Mucosa of gallbladder (tissue), 1 donor: ENCODE results near the gene SLC23A2. TPM values are rescaled to one million over a fixed set of nuclear protein-coding genes. Genes with fewer than 3 reads are reported as not detected.

Source experiments
- DNase-seq: peaks from one replicate; pipeline ENCODE4 v3.0.0-alpha.2; 2020; ENCODE audit warnings: low spot score
- total RNA-seq: library from RNA; stranded (reverse); gene quantifications from one replicate; pipeline ENCODE4 v1.2.1, GENCODE V29; 2021
- donor health status: DM: no; HTN: no; CAD: no.

SLC23A2 gene
- total RNA-seq, 1 donor from 2014 or later = 15.1 TPM

DNA sequence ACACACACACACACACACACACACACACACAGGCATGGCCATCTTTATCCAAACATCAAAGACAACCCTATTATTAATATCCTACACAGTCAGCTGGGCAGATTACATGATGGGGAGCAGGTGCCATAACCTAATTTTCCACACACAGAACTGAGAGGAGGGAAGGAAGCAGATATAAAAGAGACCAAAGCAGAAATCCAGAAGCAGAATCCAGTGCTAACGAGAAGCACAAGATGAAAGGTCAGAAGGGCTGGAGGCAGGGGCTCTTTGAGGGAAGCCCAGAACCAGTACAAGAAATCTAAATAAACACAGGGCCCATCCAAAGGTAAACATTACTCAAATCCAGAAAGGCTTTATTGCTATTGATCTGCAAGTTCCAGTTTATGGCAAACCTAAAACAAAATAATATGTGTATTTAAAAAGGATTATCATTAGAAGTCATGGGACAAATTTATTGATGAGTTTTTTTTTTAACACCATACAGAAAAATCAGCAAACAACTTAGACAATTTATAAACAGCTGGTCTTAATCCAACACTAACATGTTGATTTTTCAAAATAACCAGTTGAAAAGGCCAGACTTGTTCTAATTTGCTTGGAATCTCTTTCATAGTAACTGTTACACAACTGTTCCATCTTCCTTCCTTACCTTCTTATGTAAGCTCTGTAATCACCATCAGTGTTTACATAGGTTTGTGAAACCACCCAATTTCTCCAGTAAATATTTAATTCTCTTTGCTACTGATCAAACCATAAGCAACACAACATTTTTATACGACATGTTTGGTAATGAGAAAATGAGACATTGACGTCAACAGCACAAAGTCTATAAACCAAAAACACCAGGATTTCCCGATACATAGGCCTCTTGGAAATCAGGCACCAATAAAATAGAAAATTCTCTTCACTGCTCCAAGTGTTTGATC, 34.2 kb downstream of the SLC23A2 start:
- DNase-seq = no peak

DNA sequence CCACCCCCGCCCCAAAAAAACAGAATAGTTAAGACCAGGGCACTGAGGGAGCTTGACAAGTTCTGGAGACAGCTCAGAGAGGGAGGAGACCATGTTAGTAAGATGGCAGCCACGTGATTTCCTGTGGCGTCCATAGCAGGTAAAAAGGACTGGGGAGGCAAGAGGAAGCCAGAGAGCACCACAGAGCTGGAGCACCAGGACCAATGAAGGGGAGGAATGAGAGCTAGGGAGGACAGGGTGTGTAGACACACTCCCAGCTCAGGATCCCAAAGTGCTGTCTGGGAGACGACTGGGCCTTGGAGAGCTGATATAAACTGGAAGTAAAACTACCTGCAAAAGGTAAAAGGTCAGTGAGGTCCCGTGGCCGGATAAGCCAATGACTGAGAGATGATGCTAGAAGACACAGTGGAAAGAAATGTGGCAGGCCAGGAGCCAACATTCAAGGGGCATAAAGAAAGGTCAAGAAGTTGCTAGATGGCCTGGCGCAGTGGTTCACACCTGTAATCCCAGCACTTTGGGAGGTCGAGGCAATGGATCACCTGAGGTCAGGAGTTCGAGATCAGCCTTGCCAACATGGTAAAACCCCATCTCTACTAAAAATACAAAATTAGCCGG, 39.0 kb downstream of the SLC23A2 start:
- no peak for DNase-seq

- DNase-seq = peak; percentile 28
These were observed 39.6 kb downstream of the SLC23A2 start for GRCh38 chr20:4961746-4962145.

DNA sequence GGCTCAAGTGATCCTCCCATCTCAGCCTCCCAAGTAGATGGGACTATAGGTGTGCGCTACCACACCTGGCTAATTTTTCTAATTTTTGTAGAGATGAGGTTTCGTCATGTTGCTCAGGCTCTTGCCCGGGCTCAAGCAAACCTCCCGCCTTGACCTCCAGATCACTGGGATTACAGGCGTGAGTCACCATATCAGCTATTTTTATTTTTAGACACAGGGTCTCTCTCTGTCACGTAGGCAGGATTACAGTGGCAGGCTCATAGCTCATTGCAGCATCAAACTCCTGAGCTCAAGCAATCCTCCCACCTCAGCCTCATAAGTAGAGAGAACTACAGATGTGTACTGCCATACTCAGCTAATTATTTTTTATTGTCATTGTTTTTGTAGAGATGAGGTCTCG, 41.7 kb downstream of the SLC23A2 start:
- no peak for DNase-seq

DNA sequence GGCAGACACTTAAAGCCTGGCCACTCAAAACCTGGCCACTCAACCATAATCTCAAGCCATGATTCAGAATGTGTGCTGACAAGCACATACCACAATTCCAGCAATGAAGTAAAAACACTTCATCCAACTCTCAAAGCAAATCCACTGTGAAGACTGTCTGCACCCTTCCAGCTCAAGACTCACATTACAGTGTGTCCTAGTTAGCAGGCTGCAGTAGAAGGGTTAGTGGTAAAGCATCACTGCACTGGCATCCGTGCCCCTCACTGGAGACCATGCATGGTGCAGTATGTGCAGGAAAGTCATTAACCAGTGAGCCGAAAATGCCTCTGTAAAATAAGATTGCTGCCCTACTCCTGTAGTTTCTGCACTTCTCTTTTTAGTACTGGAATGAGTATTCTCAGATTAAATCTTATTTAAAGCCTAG, 43.4 kb downstream of the SLC23A2 start:
- DNase-seq = no peak

DNA sequence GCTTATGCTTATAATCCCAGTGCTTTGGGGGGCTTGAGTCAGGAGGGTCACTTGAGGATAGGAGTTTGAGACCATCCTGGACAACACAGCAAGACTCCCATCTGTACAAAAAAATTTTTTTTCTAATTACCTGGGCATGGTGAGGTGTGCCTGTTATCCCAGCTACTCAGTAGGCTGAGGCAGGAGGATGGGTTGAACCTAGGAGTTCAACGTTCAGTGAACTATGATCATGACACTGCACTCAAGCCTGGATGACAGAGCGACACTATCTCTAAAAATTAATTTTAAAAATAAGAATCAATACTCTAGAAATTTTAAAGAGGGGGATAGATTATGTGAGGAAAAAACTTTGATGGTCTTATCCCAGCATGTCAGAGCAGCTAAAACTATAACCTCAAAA, 44.1 kb downstream of the SLC23A2 start:
- no peak for DNase-seq

DNA sequence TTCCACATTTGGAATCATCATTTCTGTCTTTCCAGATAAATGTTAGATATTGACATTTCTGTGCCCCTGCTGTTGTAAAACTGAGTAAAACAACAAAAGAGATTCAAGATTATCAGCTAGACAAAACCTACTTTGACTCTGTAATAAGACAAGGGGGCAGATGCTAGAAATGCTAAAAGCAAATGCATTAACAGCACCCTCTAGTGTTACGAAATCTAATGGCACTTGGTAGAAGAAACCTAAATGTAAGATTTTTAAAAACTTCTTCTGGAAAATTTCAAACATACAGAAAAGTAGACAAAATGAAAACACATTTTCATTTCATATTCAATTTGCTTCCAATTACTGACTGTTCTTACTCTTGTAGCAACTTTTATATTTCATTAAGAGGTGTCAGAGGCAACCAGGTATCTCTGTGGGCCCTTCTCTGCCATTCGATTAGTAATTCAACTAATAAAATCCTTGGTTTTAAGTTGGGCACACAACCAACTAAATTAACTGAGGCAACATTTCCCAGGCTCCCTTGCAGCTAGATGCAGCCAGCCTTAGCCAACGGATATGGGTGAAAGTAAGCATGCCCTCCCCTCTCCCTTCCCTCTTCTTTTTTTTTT, 45.0 kb downstream of the SLC23A2 start:
- DNase-seq = no peak

GRCh38 chr20:4953881-4954280, 47.4 kb downstream of the SLC23A2 start:
- no peak for DNase-seq

- no peak for DNase-seq
These were observed 49.1 kb downstream of the SLC23A2 start for GRCh38 chr20:4952229-4952628.

GRCh38 chr20:4951299-4951698, 50.0 kb downstream of the SLC23A2 start:
- peak; percentile 36 for DNase-seq

DNA sequence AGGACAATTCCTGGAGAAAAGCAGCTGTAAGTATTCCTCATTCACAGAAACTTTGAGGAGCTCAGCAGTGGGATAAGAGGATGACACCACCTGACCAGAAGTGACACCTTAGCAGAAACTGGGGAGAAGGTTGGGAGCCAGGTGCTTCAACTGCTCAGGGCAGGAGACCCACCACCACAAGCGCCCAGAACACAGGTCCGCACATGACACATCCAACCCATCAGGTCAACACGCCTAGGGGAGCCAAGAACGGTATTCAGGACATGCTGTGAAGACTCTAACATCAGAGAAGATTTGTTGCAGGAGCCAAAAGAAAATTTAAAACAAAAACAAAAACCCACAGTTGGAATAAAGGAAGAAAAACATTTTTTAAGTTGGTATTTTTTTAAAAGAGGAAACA, 50.5 kb downstream of the SLC23A2 start:
- DNase-seq = no peak

DNA sequence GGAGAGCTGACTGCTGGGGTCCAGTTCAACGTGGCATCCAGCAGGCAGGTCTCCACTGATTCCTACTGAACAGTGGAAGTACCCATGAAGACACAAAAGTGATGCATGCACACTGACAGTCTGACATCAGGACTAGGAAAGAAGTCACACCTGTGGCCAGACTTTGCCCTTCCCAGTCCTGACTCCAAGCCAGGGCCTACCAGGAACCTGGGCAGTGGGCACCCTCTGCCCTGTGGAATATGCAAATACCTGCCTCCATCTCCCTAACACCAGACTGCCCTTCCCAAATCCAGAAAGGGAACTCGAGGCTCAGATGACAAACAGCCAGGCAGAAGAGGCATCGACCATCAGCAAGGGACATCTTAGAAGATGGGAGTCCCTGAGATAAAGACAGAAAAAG, 50.9 kb downstream of the SLC23A2 start:
- DNase-seq = no peak

DNA sequence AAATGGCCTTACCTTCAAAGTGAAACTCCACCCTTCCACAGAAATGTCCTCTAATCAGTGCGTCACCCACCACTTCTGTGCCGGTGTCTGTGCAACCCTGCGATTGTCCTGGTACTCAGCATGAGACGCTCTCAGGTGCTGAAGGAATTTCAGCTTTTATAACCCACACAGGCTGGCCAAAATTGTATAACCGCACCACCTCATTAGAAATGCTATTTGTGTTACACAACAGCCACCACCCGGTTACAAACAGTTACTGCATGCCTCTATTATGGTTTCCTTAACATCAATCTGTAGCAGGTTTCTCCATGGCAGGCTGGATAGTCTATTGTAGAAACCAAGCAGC, 51.5 kb downstream of the SLC23A2 start:
- no peak for DNase-seq

DNA sequence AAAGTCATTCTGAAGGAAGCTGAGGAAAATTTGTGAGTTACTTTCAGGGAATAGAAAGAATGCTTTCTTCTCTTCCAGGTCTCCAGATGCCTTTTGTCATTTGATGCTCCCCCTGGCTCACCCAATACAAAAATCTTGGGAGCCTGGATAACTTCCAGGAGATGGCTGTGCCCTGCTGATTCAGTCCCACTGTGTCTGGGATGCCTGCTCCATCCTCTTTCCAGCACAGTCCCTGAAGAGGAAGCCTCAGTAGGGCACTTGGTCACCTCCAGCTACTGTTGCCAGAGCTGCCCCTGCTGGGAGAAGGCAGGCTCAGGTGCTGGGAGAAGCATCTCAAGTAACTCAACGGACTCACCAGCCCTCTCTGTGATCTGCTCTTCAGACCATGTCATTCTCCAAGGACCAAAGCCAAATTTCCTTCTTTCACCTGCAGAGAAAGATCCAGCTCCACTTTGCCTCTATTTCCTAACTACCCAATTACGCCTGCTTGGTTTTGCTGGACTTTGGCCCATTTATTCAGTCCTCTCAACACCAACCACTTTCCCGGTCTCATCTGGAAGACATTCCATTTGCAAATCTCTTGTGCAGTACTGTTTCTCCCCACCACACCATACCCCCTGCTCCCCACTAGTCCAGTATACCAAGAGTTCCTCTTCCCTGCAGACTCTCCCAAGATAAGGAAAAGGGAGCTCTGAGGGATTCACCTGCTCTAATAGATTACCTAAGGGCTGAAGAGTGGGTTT, 53.3 kb downstream of the SLC23A2 start:
- DNase-seq = no peak

GRCh38 chr20:4946986-4947385, 54.3 kb downstream of the SLC23A2 start:
- DNase-seq = no peak

DNA sequence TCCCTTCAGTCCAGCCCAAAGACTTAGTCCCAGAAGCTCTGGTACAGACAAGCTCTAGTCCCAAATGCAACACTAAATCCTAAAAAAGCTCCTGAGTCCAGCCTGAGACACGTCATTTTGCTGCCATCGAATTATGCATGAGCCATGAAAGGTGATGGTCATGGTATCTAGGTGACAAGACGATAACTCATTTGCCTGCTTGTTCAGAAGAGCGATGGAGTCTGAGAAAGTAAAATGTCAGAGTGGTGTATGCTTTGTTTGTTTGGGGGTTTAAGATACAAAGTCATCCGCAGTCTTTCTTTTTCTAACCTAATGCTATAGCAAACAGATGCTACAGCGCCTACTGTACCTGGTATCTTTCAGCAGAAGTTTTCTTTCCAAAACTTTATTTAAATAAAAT, 54.7 kb downstream of the SLC23A2 start:
- DNase-seq = no peak

- DNase-seq = no peak
These were observed 56.6 kb downstream of the SLC23A2 start for GRCh38 chr20:4944518-4945313.

DNA sequence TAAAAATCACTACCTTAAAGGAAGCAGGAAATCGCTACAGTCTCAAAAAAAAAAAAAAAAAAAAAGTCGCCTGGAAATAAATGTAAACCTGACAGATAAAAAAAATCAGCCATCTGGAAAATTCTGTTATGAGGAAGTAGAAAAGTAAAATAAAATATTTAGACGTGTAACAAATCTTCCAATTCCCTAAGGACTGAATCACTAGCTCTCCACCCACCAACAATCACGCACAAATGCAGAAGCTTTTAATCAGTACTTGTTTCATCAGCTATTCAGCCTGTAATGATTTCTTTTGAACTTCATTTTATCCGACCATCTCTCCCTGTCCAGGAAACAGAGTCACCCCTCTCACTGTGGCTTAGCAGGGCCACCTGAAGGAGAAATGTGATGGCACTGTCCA, 59.0 kb downstream of the SLC23A2 start:
- DNase-seq = no peak

DNA sequence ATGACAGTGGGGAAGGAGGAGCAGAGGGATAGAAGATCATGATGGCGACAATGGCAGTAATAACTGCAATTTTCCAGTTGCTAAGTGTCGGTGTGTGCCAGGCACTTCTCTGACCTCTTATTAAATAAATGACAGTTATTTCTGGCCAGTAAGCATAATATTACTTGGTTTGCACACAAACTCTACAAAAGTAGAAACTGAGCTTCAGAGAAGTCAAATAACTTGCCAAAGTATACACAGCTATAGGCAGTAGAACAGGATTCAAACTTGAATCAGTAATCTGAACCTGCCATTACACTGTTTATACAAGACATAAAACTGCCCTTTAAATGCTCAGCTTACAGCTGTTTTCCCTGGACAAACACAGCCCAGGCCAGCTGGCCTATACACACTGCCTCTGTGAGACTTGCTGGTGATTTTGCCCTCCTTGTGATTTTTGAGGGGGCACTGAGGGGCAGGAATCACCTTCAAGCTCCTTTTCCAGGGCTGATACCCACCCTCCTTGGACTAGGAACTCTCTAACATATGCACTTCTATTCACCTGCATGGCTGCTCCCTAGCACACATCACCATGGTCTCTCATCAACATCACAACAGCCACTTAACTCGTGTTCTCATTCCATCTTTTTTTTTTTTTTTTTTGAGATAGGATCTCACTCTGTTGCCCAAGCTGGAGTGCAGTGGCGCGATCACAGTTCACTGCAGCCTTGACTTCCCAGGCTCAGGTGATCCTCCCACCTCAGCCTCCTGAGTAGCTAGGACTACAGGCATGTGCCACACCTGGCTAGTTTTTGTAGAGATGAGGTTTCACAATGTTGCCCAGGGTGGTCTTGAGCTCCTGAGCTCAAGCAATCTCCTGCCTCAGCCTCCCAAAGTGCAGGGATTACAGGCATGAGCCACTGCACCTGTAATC, 63.6 kb downstream of the SLC23A2 start:
- DNase-seq = no peak

DNA sequence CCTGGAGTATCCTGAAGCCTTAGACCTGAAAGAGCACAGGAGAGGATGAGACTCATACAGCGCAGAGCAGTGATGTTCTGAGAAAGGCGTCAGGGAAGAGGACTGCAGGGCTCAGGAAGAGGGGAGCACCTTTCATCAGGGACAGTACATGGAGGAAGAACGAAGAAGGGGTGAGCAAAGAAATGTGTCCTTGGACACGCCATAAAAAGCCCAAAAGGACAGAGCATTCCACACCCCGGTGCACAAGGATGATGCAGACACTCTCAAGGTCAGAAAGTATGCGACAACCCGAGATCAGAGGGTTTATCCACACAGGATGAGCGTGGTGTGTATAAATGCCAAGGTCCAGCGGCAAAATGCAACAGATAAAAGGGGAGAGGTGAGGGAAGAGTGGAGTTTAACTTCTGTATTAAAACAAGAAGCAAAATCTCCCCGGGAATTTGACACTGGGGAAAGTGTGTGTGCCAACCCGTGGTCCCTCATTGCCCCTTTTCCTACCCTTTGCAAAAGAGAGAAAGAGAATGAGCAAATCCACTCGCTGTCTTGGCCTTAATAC, 64.4 kb downstream of the SLC23A2 start:
- DNase-seq = no peak
